Activated CD4-positive, alpha-beta T cell treated with anti-CD3 and anti-CD28 coated beads, Interleukin-2, amount 50 U/mL, for 1 hour (primary cell): Measurements from ENCODE around the gene HDAC5.
"Not testable (repeated sequence)": the region's sequence is repeated elsewhere in the genome, so short reads cannot be mapped to it uniquely, and the experiment has no call there.

Source experiments
- DNase-seq: peaks from one replicate; pipeline ENCODE4 v3.0.0-alpha.2; 2020

The HDAC5 gene

GRCh38 chr17:44110823-44111633, 12.4 kb downstream of the HDAC5 start:
- DNase-seq: peak; percentile 49

GRCh38 chr17:44110011-44110686, 13.3 kb downstream of the HDAC5 start:
- DNase-seq: no peak

- no peak for DNase-seq
These were observed 14.2 kb downstream of the HDAC5 start for GRCh38 chr17:44109312-44109630.

- DNase-seq: no peak
These were observed 14.8 kb downstream of the HDAC5 start for GRCh38 chr17:44108440-44109311.

GRCh38 chr17:44106801-44107200, 16.6 kb downstream of the HDAC5 start:
- no peak for DNase-seq

GRCh38 chr17:44105941-44106340, 17.5 kb downstream of the HDAC5 start:
- DNase-seq: no peak

- no peak for DNase-seq
These were observed 18.0 kb downstream of the HDAC5 start for GRCh38 chr17:44105483-44105882.

GRCh38 chr17:44102849-44103622, 20.4 kb downstream of the HDAC5 start:
- DNase-seq: no peak

- not testable (repeated sequence) for DNase-seq
These were observed 21.6 kb downstream of the HDAC5 start for GRCh38 chr17:44101858-44102257.

GRCh38 chr17:44097110-44097958, 26.1 kb downstream of the HDAC5 start:
- no peak for DNase-seq

- DNase-seq: no peak
These were observed 27.6 kb downstream of the HDAC5 start for GRCh38 chr17:44095647-44096496.

GRCh38 chr17:44095388-44095646, 28.1 kb downstream of the HDAC5 start:
- DNase-seq: no peak

- no peak for DNase-seq
These were observed 28.6 kb downstream of the HDAC5 start for GRCh38 chr17:44094701-44095387.

- no peak for DNase-seq
These were observed 30.1 kb downstream of the HDAC5 start for GRCh38 chr17:44093231-44093900.

- DNase-seq: no peak
These were observed 31.4 kb downstream of the HDAC5 start for GRCh38 chr17:44092051-44092450.

- no peak for DNase-seq
These were observed 32.0 kb downstream of the HDAC5 start for GRCh38 chr17:44091200-44091997.

- no peak for DNase-seq
These were observed 35.2 kb downstream of the HDAC5 start for GRCh38 chr17:44088254-44088653.

GRCh38 chr17:44087319-44087718, 36.1 kb downstream of the HDAC5 start:
- DNase-seq: no peak
